Stimulated activated CD4-positive, alpha-beta T cell treated with anti-CD3 and anti-CD28 coated beads, Interleukin-4, amount 100 ng/mL, for 1 hour (primary cell): ENCODE measurements around the gene RELCH.
"Not testable (repeated sequence)": the region's sequence is repeated elsewhere in the genome, so short reads cannot be mapped to it uniquely, and the experiment has no call there.

Experiments used
- DNase-seq: peaks from one replicate; pipeline ENCODE4 v3.0.0-alpha.2; 2020

Gene RELCH, protein sequence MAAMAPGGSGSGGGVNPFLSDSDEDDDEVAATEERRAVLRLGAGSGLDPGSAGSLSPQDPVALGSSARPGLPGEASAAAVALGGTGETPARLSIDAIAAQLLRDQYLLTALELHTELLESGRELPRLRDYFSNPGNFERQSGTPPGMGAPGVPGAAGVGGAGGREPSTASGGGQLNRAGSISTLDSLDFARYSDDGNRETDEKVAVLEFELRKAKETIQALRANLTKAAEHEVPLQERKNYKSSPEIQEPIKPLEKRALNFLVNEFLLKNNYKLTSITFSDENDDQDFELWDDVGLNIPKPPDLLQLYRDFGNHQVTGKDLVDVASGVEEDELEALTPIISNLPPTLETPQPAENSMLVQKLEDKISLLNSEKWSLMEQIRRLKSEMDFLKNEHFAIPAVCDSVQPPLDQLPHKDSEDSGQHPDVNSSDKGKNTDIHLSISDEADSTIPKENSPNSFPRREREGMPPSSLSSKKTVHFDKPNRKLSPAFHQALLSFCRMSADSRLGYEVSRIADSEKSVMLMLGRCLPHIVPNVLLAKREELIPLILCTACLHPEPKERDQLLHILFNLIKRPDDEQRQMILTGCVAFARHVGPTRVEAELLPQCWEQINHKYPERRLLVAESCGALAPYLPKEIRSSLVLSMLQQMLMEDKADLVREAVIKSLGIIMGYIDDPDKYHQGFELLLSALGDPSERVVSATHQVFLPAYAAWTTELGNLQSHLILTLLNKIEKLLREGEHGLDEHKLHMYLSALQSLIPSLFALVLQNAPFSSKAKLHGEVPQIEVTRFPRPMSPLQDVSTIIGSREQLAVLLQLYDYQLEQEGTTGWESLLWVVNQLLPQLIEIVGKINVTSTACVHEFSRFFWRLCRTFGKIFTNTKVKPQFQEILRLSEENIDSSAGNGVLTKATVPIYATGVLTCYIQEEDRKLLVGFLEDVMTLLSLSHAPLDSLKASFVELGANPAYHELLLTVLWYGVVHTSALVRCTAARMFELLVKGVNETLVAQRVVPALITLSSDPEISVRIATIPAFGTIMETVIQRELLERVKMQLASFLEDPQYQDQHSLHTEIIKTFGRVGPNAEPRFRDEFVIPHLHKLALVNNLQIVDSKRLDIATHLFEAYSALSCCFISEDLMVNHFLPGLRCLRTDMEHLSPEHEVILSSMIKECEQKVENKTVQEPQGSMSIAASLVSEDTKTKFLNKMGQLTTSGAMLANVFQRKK

DNA sequence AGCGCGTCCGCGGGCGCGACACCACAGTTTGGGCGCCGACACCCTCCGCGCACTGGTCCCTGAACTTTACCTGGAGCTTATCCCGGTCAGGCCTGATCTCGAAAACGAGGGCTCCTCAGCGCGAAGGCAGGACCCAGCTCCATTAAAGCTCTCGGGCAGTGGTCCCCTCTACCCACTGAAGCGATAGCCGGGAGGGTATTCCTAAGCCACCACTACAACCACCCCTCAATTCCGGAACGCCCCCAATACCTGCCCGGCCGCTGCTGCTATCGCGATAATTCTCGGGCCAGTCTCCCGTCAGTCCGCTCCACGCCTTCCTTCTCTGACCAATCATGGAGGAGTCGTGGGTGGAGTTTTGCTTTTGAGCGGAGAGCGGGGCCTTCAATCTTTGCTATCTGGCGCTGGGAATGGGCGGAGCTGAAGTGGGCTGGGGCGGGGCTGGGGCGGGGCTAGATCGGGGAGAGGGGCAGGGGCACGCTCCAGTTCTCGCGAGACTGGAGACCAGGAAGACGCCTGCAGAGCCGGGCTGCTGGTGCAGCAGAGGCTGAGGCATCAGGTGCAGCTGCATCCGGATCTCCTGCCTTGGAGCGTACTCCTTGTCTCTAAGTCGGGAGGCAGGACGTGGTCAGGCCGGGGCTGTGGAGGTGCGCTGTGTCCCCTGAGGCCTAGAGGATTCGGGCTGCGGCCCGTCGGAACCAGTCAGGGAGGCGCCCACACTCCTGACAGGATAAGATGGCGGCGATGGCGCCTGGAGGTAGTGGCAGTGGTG lies at the start of gene RELCH, which contains the start of gene PIGN:
Gene RELCH, plus strand, starts transcription at position 482 of the 769 bp plus-strand sequence. Its CDS starts 251 bp downstream, at position 733.
Gene PIGN, minus strand, starts transcription at position 283 of the 769 bp plus-strand sequence. CDS start 25,703 bp downstream, outside the sequence.
- peak; percentile 86 for DNase-seq

DNA sequence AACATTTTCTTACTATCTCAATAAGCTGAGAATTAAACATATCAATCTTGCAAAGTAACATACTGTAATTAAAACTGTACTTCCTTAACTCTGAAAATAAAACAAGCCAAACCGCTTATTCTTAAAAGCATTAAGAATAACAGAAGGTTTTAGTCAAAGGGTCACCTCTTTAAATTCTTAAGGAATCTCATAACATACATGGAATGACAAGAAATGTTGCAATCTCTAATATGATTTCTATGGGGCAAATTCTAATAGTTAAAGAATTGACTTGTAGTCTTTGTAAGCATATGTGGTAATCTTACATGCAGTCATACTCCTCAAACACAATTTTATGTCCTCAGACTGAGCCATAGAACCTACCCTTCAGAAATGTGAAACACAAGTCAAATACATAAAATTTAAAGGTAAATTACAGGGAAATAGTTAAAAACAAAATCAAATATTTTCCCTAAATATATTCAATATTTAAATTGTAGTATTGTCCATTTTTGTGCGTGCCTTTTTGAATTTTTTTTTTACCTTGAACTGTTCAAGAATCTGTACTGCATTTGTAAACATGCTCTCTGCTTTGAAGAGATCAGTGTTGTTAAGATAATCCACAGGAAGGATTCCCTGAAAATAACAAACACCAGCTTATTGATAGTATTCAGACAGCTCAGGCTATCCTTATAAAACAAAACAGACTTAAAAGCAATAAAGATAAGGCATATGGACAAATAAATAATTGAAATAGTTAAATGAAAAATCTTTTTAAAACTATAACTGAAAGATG lies 48.4 kb upstream of the RELCH start:
- no peak for DNase-seq

DNA sequence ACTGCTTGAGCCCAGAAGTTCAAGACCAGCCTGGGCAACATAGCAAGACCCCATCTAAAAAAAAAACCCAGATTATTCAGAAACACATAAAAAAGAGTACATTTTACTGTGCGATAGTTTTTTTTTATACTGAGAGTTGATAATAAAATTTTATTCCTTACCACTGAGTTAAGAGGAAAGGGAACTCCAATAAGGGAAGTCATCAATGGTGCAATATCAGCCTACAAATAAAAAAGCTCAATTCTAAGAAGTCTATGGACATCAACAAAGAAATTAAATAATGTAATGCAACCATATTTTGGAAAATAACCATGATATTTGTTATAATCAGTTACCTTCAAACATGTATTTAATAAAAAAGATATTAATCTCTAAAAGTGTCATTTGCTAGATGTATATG lies 46.8 kb upstream of the RELCH start:
- no peak for DNase-seq

DNA sequence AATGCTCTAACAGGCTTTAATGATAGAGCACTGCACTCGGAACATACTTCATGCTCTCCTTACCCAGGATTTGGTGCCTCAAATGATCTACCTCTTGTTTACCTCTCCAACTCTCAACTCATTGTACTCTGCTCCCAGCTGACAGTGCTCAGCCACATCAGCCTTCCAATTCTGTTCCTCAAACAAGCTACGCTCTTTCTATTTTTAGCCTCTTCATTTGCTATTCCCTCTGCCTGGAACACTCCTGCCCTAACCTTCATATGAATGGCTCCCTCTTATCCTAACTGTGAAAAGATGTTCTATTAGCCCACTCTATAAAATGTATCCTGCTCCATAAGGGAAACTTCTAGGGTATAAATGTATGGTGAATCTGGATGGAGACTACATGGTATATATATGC lies 42.7 kb upstream of the RELCH start:
- no peak for DNase-seq

DNA sequence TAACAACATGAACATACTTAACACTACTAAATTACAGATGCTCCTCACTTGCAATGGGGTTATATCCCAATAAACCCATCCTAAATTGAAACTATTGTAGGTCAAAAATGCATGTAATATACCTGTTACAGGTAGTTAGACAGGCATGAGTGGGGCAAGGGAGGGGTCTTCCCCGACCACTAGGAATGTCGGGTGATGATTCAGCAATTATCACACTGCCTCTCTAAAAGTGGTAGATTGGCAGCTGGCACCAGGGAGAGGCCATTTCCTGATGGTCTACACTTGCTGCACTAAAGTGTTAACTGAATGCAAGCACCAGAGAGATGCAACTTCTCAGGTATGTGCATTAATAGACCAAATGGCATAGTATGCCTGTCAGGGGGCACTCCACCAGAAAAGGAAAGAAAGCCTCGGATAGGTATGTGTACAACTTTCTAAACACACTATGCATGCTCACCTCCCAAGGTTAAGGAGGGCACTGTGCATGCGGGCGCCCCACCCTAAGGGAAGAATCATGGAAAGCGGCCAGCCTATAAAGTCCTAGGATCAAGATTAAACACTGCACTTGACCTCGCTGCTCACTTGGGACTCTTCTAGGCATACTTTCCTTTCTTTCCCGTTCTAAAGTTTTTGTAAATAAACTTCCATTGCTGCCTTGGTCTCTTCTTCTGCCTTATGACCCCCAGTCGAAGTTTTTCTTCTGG lies 35.8 kb upstream of the RELCH start:
- DNase-seq, result no peak

DNA sequence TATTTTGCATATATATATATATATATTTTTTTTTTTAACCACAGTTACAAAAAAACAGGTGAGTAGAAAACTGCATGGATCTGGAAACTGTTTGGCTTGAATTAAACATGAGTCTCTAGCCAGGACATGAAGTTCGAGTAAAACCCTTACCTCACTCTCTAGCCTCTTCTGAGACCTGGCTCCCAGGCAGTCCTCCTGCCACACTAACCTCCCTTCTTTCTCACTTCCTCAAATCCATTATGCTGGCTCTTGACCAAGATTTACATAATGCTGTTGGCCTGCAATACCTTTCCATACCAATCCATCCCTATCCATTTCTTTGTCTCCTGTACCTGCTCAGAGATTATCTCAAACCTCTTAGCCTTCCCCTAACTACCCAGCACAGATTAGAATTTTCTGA lies 34.2 kb upstream of the RELCH start:
- no peak for DNase-seq

DNA sequence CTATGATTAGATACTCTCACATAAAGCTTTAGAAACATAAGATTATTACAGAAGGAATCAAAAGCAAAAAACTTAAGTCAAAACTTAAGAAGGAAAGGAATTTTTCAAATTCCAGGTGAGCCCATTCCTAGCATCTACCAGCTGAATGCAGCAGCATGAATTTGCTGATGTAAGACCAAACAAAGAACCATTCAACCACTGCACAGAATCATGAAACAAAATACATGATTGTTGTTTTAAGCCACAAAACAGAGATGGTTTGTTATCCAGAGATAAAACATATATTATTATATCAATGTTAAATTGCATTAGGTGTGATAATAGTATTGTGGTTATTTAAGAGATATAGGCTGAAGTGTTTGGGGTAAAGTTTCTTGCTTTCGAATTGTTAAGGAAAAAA lies 29.2 kb upstream of the RELCH start:
- no peak for DNase-seq

DNA sequence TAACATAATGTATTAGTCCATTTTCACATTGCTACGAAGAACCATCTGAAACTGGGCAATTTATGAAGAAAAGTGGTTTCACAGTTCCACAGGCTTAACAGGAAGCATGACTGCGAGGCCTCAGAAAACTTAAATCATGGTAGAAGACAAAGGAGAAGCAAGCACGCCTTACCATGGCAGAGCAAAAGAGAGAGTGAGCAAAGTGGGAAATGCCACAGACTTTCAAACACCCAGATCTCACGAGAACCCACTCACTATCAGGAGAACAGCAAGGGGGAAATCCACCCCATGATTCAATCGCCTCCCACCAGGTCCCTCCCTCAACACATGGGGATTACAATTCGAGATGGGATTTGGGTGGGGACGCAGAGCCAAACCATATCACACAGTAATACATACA lies 22.7 kb upstream of the RELCH start:
- DNase-seq, result no peak

DNA sequence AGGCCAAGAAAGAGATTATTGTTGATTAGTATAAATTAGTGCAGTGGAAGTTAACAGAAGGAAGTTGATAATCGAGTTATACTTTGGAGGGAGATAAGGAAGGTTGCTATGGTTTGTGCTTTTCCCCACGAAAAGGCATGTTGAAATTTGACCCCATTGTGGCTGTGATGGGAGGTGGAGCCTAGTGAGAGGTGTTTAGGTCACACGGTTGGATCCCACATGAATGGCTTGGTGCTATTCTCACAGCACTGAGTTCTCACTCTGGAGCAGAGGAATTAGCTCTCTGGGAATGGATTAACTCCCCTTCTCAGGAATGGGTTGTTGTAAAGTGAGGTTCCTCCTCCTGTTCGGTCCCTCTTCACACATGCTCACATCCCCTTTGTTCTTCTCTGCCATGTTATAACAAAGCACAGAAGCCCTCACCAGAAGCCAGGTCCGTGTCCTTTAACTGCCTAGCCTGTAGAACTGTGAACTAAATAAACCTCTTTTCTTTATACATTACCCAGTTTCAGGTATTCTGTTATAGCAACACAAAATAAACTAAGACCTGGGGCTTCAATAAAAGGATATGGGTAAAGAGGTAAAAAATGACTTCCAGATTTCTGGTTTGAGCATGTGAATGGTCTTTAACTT lies 22.1 kb upstream of the RELCH start:
- DNase-seq, result no peak

DNA sequence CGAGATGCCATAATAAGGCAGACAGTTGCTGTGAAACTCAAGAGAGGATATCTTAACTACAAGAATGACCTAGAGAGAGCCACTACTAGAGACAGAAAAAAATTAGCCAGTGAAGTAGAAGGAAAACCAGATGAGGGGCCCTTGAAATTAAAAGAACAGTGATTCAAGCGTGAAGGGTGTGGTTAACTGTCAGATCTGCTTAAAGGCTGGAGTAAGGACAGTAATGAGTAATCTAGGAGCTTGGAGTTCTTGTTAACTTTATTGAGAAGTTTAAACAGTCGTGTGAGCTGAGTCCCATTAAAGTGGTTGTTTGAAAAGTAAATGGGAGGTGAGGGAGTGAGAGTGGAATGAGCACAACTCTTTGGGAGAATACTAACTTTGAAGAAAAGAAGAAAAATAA lies 21.5 kb upstream of the RELCH start:
- DNase-seq, result no peak

DNA sequence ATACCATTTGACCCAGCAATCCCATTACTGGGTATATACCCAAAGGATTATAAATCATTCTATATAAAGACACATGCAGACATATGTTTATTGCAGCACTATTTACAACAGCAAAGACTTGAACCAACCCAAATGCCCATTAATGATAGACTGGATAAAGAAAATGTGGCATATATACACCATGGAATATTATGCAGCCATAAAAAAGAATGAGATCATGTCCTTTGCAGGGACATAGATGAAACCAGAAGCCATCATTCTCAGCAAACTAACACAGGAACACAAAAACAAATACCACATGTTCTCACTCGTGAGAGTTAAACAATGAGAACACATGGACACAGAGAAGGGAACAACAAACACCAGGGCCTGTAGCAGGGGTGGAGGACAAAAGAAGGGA lies 20.5 kb upstream of the RELCH start:
- not testable (repeated sequence) for DNase-seq

DNA sequence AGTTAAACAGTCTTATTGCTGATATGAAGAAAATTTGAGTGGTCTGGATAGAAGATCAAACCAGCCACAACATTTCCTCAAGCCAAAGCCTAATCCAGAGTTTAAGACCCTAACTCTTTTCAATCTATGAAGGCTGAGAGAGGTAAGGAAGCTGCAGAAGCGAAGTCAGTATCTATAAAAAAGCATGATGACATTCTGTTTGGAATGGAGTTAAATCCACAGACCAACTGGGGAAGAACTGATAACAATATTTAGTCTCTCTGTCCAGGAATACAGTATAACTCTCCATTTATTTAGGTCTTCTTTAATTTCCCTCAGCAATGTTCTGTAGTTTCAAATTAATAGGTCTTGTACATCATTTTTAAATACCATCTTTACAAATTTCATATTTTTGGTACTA lies 16.2 kb upstream of the RELCH start:
- no peak for DNase-seq

DNA sequence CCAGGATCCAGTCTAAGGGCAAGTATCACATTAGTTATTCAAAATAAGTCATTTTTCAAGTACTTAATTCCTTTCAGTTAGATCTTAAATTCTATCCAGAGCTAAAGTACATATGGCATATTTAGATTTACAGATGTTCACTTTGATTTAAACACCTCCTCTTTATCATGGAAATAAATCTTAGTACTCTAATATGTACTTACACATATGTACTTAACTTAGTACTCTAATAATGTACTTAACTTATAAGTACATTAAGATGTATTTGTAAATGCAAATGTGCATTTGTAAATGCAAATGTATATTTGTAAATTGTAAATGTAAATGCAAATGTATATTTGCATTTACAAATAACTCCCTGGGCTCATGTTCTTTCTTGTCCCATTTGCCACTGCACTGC lies 14.8 kb upstream of the RELCH start:
- DNase-seq, result no peak

DNA sequence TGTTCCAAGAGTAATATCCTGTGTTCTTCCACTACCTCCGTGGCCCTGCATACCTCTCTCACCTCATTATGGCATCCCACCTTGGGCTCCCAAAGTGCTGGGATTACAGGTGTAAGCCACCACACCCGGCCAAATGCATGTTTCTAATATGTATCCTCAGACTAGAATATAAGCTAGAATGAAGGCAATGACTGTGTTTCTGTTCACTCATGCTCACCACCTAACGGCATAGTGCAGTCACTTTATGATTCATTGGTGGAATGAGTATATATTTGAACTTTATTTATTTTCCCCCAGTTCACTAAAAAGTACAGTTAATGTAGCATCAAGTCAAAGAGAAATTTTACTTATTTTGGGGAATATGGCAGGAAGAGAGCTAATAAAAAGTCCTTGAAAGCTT lies 11.5 kb upstream of the RELCH start:
- DNase-seq, result no peak

DNA sequence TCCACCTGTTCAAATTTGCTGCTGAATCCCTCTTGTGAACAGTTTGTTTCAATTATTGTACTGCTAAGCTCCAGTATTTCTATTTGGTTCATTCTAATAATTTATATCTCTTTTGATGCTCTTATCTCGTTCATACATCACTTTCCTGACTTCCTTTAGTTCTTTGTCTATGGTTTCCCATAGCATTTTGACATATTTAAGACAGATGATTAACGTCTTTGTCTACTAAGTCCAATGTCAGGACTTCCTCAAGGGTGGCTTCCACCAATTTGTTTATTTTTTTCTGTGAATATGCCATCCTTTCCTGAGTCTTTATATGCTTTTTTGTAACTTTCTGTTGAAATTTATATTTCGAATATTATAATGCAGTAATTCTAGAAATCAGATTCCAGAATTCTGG lies 9.8 kb upstream of the RELCH start:
- DNase-seq, result no peak

DNA sequence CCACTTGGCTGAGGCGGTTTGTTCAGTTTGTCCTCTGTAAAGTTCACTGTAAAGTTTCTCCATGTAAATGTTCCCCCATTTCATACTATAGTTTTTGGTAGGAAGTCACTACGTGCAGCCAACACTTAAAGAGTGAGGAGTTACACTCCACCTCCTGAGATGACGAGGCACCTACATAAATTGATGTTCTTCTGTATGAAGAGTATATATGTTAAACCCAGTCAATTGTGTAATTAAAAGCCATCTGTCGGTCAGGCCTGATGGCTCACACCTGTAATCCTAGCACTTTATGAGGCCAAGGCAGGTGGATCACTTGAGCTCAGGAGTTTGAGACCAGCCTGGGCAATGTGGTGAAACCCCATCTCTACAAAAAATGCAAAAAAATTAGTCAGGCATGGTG lies 7.8 kb upstream of the RELCH start:
- no peak for DNase-seq

DNA sequence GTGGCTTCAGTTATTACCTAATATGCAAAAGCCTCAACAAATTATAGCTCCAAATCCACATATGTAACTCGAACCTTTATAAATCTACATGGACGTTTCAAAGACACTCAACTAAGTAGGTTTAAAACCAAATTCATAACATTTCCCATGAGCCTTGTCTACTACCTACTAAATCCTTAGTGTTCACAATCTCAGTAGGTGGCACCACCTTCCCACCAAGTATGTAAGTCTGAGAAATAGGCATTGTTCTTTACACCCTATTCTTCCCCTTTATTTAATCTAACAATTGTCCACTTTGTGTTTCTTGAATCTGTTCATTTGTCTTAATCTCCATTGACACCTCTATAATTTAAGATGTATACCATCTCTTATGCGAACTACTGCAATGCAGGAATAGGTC lies 4.8 kb upstream of the RELCH start:
- DNase-seq, result no peak

DNA sequence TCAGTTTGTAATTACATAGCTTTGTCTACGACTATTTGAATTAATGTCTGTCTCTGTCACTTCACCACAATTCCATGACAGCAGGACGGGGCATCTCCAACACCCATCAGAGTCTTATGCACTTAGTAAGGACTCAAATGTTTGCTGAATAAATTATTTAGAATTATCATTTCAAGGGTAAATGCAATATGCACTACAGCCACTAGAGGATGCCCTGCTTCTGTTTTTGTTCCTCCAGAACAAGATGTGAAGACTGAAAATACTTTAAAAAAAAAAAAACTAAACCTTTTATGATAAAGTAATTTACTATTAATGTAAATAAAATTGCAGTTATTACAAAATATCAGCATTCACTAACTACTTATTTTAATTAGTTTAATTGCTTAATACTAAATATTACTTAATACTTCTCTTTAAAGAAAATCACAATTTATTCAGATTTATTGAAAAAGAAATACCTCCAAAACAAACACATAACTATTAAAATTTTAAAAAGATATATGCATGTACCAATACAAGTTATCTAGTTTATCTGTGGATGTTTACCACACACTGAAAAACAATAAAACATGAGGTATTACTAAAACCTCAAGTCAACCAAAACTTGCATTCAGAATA lies 3.4 kb upstream of the RELCH start:
- DNase-seq, result peak; percentile 5

DNA sequence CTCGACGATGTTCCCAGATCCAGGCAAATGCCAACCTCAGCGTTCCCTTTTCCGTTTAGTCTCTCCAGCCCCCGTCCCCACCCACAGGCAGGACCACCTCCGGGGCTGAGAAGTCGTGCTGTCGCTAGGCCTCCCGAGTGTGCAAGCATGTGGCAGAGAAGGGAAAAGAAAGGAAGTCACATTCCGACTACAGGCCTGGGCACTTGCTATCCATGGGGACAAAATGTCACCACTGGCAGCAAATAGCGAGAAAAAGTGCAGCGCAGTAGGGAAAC lies 619 bp upstream of the RELCH start:
- no peak for DNase-seq
